ENCODE measurements around the gene PPP1R36.

- TF ChIP-seq CTCF (conservative IDR thresholded peaks at IDR 0.05; ENCODE audit: low read depth, low read length) (no peak), BHLHE40 (IDR thresholded peaks at IDR 0.05; ENCODE audit: low read depth, low read length) (no peak), POLR2A (IDR thresholded peaks at IDR 0.05; ENCODE audit: low read depth, low read length) (no peak), RCOR1 (IDR thresholded peaks at IDR 0.05; ENCODE audit: insufficient replicate concordance, low read length) (no peak), RFX5 (IDR thresholded peaks at IDR 0.05; ENCODE audit: low read depth, low read length) (no peak), USF2 (IDR thresholded peaks at IDR 0.05; ENCODE audit: low read depth, low read length) (no peak), ELK1 (IDR thresholded peaks at IDR 0.05; ENCODE audit: borderline replicate concordance, low read depth, low read length) (no peak), CHD1 (IDR thresholded peaks at IDR 0.05; ENCODE audit: low read depth, low read length) (no peak), FOS (IDR thresholded peaks at IDR 0.05; ENCODE audit: low read depth, low read length) (no peak), SMC3 (IDR thresholded peaks at IDR 0.05; ENCODE audit: low read depth, low read length) (no peak), MAFK (IDR thresholded peaks at IDR 0.05; ENCODE audit: low read depth, low read length) (no peak), RAD21 (IDR thresholded peaks at IDR 0.05; ENCODE audit: low read length) (no peak)
Measured at GRCh38 chr14:64500088-64500487, 49.7 kb upstream of the PPP1R36 start.
